ENCODE data around the gene WIPF3. TPM values are rescaled to one million over a fixed set of nuclear protein-coding genes. Genes with fewer than 3 reads are reported as not detected.
"Not testable (repeated sequence)": the region's sequence is repeated elsewhere in the genome, so short reads cannot be mapped to it uniquely, and the experiment has no call there.

WIPF3 gene
- total RNA-seq, 1 donor from 2014 or later = 11.2 TPM

DNA sequence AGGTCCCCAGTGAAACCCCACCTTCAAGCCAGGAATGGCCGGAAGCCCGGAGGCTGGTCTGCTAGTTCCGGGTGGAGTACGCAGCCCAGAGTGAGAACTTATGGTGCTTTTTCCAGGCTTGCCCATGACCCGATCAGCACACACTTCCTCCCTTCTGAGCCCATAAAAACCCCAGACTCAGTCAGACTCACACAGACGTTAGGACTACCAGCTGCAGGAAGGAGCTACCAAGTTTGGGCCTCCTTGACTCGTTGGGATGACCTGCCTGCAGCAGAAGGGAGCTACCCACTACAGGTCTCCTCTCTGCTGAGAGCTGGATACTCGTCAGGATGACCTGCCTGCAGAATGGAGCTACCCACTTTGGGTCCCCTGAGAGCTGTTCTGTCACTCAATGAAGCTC is 144.2 kb downstream of the WIPF3 start:
- no peak for DNase-seq (ENCODE audit: low spot score)

DNA sequence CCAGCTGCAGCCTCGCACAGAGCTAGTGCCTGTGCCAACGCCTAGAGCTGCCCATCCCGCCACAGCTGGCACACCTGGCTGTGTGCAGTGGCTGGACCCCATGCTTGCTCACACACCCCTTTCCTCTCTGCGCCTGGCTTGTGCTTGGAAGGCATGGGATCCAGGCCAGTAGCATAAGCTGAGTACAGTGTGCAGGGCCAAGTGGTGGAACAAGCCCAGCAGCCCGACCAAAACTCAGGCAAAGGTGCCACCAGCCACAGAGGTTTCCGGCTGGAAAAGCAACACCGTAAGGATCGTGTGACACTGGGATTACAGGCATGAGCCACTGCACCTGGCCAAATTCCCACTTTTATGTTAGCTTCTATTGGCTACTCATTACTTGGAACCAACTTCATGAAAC is 144.9 kb downstream of the WIPF3 start:
- DNase-seq (ENCODE audit: low spot score) = no peak

DNA sequence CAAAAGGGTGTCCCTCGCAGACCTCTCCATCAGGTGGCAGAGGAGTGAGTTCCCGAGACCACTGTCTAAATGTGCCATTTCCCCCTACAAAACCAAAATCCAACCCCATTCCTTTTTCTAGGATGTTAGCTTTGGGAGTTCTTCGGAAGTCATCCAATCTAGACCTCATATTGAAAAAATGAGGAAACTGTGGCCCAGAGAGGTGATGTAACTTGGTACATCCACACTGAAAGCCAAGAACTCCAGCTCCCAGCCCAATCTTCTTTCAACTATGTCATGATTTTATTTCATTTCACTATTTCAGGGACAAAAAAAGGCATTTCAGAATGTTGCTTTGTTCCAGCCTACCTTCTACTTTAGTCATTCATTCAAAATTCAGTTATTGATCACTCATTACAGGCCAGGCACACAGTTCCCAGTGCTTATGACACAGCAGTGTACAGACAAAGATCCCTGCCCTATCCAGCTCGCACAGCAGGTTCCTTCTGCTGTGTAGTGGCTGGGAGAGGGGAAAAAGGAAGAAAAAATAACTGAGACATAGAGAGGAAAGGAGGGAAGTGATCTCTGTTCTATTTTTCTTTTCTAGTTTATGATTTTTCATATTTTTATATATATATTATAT is 147.5 kb downstream of the WIPF3 start:
- no peak for DNase-seq (ENCODE audit: low spot score)

DNA sequence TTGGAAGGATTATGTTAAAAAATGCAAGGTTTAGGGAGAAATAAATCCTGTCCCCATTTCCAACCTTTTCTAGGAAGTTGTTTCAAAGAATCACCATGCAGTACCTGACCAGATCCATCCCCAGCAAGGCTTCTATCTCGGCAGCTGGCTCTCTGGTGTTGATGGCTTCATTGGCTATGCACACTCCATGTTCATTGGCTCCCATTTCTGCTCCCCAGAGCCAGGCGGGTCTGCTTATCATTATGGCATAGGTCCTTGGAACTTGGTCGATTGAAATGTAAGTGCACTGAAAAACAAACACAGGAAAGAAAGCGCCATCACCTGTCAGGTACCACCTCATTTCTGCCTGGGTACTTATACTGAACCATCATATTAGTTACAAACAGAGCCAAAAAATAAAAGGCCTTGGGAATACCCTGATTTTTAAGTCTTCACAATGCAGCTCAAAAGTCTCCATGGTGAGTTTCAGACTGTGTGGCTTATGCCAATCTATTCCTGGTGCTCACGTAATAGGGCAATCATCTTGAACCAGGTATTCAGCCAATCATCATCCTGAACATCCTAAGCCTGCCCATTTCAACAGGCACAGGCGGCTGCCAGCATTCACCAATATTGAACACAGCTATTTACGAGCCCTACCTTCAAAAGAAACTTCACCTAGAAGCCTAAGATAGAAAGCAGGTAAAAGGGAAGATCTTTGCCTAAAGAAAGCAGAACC is 148.9 kb downstream of the WIPF3 start:
- DNase-seq (ENCODE audit: low spot score) = no peak

DNA sequence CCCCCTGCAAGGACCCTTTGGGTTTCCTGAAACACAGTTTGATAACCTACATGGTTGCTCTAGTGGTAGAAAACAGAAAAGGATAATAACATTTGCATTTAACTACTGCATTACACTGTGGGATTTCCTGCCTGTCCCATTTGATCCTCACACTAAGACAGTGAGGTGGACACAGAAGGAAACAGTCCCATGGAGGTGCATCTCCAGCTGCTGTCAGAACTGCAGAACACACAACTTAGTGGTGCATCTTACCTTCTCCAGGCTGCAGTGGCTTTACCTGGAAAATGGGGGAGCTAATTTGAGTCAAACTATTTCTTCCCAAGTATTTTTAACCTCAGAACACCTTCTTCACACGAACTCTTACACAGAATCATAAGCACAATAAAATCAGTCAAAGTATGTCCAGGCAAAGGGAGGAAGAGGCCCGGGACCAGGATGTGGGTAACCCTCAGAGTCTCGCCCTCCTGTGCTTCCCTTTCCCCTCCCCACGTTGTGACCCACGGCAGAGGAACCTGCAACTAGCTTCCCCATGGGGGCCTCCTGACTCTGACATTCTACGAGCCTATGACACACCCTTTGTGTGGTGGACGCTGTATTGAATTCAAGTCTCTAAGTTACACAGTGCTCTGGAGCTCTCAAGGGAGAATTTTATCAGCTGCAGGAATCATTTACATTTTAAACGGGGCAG is 149.6 kb downstream of the WIPF3 start:
- DNase-seq (ENCODE audit: low spot score) = no peak

DNA sequence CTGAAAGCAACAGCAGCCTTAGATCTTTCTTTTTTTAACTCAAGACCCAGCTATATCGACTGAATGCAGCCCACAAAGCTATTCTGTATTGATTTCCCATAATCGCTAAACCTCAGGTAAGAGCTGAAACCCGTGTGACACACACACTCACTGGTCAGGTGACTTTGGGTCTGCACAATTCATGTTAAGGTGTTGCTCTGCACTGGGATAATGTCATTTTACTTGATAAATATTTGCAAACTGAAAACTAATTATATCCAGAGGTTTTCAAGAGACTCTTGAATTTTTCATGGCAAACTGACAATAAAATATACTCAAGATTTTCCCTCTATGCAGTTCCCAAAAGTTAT is 150.2 kb downstream of the WIPF3 start:
- DNase-seq (ENCODE audit: low spot score) = no peak

DNA sequence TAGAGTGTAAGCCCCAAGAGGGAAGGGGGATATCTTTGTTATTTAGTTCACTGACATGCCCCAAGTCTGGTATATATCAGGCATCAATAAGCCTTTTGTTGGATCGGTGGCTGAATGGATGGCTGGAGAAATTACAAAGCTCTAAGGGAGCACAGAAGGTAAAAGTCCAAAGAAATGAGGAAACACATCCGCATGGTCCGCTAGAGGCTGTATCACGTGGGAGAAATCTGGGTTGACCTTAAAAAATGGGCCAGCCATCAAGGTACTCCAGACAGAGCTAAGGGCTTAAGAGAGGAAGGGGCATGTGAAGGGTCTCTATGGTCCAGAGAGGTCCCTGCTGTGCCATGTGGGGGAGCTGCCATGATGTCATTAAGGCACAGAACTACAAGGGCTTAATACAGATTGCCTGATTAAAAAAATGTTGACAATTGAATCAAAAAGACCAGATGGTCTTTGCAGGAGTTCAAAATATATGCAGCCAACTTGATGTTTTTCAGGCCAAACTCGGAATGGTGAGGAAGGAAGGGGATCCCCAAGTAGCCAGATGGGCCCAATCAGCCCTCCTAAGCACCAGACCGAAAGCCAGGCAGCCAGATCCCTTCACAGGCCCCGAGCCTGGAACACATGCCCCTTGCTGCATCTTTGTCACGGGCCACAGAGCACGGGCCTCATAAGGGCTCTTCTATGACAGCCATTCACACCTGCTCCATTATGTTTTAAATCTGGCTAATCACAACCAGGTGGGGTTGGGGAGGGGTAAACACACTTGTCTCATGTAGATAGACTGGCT is 151.4 kb downstream of the WIPF3 start:
- no peak for DNase-seq (ENCODE audit: low spot score)

DNA sequence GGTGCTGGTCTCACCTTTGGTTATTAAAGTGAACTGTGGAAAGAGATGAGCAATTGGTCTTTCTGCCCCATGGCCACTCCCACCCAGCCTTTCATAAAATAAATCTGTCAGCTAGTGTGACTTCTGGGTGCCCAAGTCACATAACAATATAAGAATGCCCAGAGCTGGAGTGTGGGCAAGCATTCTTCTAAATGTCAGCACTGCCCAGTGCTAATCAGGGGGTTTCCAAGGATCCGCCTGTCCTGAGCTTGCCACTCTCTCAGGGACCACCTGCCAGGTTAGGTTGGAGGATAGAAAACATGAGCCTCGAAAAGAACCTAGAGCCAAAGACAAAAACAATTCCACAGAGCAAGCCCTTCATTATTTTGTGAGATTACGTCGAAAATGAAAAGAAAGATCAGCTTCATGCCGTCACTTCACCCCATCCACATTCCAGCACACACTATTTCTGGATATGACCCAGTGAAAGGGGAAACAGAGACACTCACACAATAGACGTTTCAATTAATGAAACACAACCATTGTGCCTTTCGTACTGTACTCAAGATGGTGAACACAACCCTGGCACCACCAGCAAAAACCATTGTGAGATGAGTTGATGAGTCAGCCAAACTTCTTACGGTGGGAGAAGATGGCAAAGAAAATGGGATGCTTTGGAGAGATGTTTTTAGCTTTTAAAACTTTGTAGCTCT is 152.5 kb downstream of the WIPF3 start:
- DNase-seq (ENCODE audit: low spot score) = no peak

DNA sequence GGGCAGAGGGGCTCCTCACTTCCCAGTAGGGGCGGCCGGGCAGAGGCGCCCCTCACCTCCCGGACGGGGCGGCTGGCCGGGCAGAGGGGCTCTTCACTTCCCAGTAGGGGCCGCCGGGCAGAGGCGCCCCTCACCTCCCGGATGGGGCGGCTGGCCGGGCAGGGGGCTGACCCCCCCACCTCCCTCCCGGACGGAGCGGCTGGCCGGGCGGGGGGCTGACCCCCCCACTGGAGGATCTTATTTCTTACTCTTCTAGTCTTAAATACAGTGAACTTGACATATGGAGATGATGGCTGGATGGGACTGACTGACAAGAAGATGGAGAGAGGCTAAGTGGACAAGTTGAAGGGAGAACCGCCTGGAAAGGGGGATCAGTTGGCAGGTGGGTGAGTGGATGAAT is 155.3 kb downstream of the WIPF3 start:
- DNase-seq (ENCODE audit: low spot score) = not testable (repeated sequence)

DNA sequence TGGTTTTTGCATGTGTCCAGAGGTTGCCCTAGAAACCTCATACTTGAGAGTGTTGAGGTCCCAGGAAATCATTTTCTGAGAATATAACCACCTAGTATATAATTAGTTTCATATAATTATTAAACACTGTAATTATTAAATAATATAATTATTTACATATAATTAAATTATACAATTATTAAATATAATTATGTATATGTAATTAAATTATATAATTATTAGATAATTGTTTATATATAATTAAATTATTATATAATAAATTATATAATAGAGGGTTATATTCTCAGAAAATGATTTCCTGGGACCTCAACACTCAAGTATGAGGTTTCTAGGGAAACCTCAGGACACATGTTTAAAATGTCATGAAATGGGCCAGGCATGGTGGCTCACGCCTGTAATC is 155.7 kb downstream of the WIPF3 start:
- no peak for DNase-seq (ENCODE audit: low spot score)

DNA sequence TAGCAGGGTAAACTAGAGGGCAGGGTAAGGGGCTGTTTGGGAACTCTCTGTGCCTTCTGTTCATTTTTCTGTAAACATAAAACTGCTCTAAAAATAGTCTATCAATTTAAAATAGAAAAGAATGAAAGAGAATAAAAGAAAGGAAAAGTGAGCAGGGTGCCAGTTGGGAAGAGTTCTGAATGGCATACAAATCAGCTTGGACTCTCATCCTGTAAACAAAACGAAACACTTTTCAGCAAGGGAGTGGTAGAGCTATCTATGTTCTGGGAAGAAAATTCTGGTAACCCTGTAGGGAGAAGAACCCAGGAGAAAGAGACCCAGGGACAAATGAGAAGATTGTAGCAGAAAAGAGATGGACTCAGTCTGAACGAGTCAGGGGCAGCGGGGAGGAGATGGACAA is 158.7 kb downstream of the WIPF3 start:
- no peak for DNase-seq (ENCODE audit: low spot score)

Other genes starting within 250 kb of the WIPF3 start
- 46.1 TPM for gene PRR15, start 242.7 kb upstream of the WIPF3 start, total RNA-seq
- gene SCRN1, start 183.3 kb downstream of the WIPF3 start, total RNA-seq = 63.9 TPM
- 10.9 TPM for gene FKBP14, start 220.2 kb downstream of the WIPF3 start, total RNA-seq
- gene PLEKHA8, start 221.9 kb downstream of the WIPF3 start, total RNA-seq = 11.9 TPM